ENCODE data around the gene GPR39. TPM values are rescaled to one million over a fixed set of nuclear protein-coding genes. Genes with fewer than 3 reads are reported as not detected.

Gene GPR39
- total RNA-seq, 1 donor, result 3.6 TPM

- no peaks in the 10 kb centered on the region for H3K9me3 ChIP-seq (ENCODE audit: low read depth, low read length)
- peak overlapping the region; percentile 90 for H3K4me2 ChIP-seq (ENCODE audit: insufficient read depth, low read length)
- no peaks in the 10 kb centered on the region for H3K79me2 ChIP-seq (ENCODE audit: insufficient read depth, low read length)
- H3K36me3 ChIP-seq (ENCODE audit: insufficient read depth, low read length), result no peaks in the 10 kb centered on the region
- TF ChIP-seq CTCF (IDR thresholded peaks at IDR 0.05; ENCODE audit: extremely low read depth, low read depth, low read length), result no peak
- H3K27ac ChIP-seq (ENCODE audit: low read depth, low read length), result no peak overlapping the region
- H3K4me3 ChIP-seq (ENCODE audit: insufficient read depth, low read length), result peak overlapping the region; percentile 71
- peaks cover 7% of the 10 kb centered on the region for H3K27me3 ChIP-seq (ENCODE audit: insufficient read depth, low read length)
- no peak for DNase-seq (ENCODE audit: insufficient read length, low spot score, missing footprints)
- H4K20me1 ChIP-seq (ENCODE audit: insufficient read depth, low read length), result no peaks in the 10 kb centered on the region
- no peak overlapping the region for H2AFZ ChIP-seq (ENCODE audit: low read length)
- peaks cover 15% of the 10 kb centered on the region for H3K4me1 ChIP-seq (ENCODE audit: insufficient read depth, low read length)
Observed at GRCh38 chr2:132668189-132668823, 251.7 kb downstream of the GPR39 start.

GRCh38 chr2:132668987-132669907, 252.6 kb downstream of the GPR39 start:
- H2AFZ ChIP-seq (ENCODE audit: low read length), result peak overlapping the region; percentile 66
- no peaks in the 10 kb centered on the region for H3K36me3 ChIP-seq (ENCODE audit: insufficient read depth, low read length)
- H3K4me3 ChIP-seq (ENCODE audit: insufficient read depth, low read length), result peak overlapping the region; percentile 71
- H4K20me1 ChIP-seq (ENCODE audit: insufficient read depth, low read length), result no peaks in the 10 kb centered on the region
- peaks cover 7% of the 10 kb centered on the region for H3K27me3 ChIP-seq (ENCODE audit: insufficient read depth, low read length)
- DNase-seq (ENCODE audit: insufficient read length, low spot score, missing footprints), result no peak
- H3K9me3 ChIP-seq (ENCODE audit: low read depth, low read length), result no peaks in the 10 kb centered on the region
- no peaks in the 10 kb centered on the region for H3K79me2 ChIP-seq (ENCODE audit: insufficient read depth, low read length)
- H3K4me1 ChIP-seq (ENCODE audit: insufficient read depth, low read length), result peaks cover 15% of the 10 kb centered on the region
- TF ChIP-seq CTCF (IDR thresholded peaks at IDR 0.05; ENCODE audit: extremely low read depth, low read depth, low read length), result no peak
- H3K4me2 ChIP-seq (ENCODE audit: insufficient read depth, low read length), result peak overlapping the region; percentile 90
- no peak overlapping the region for H3K27ac ChIP-seq (ENCODE audit: low read depth, low read length)

- H3K4me1 ChIP-seq (ENCODE audit: insufficient read depth, low read length), result peaks cover 15% of the 10 kb centered on the region
- H4K20me1 ChIP-seq (ENCODE audit: insufficient read depth, low read length), result no peaks in the 10 kb centered on the region
- peaks cover 7% of the 10 kb centered on the region for H3K27me3 ChIP-seq (ENCODE audit: insufficient read depth, low read length)
- peak within 1 kb of the TSS; percentile 90 for H3K4me2 ChIP-seq (ENCODE audit: insufficient read depth, low read length)
- H3K27ac ChIP-seq (ENCODE audit: low read depth, low read length), result no peak within 1 kb of the TSS
- H2AFZ ChIP-seq (ENCODE audit: low read length), result peak within 1 kb of the TSS; percentile 66
- no peaks in the 10 kb centered on the region for H3K9me3 ChIP-seq (ENCODE audit: low read depth, low read length)
- no peaks in the 10 kb centered on the region for H3K36me3 ChIP-seq (ENCODE audit: insufficient read depth, low read length)
- peak; percentile 71 for DNase-seq (ENCODE audit: insufficient read length, low spot score, missing footprints)
- H3K79me2 ChIP-seq (ENCODE audit: insufficient read depth, low read length), result no peaks in the 10 kb centered on the region
- peak within 1 kb of the TSS; percentile 71 for H3K4me3 ChIP-seq (ENCODE audit: insufficient read depth, low read length)
- TF ChIP-seq CTCF (IDR thresholded peaks at IDR 0.05; ENCODE audit: extremely low read depth, low read depth, low read length), result no peak
Observed at GRCh38 chr2:132669908-132670495, 253.4 kb downstream of the GPR39 start, which contains the start of gene LYPD1. TSS of gene LYPD1 (minus strand) at chr2:132670205. CDS start at chr2:132669932, 273 bp downstream.
